T-cell (primary cell): ENCODE data around the gene FOXP1. TPM values are rescaled to one million over a fixed set of nuclear protein-coding genes. Genes with fewer than 3 reads are reported as not detected.

Source experiments
- ATAC-seq, 4 experiments: fragments of 200-7000 bp in 3 of 4; fragments of 150-1000 bp in 1 of 4; cut with Tn5 transposase; replicated peaks in 1 of 4; 1 replicate in 3 of 4; 2 replicates in 1 of 4; pipeline ENCODE4 v1.10.0; 2021; ENCODE audit warnings: moderate library complexity in 3 of 4, mild to moderate bottlenecking in 2 of 4, moderate number of reproducible peaks in 1 of 4
- CTCF ChIA-PET, 2 donors: fragments of 300-600 bp; sonication (Branson Sonifier 250); formaldehyde crosslinking; loops; one replicate each; lab custom pipeline; 2022; ENCODE audit warnings: antibody characterized with exemption in 2 of 2; lab: Charles Lee
- POLR2A ChIA-PET, 2 donors: fragments of 300-600 bp; sonication (Branson Sonifier 250); formaldehyde crosslinking; loops; one replicate each; lab custom pipeline; 2022; ENCODE audit warnings: antibody characterized with exemption in 2 of 2; lab: Charles Lee
- DNase-seq, 35 experiments: peaks; one replicate each; pipeline versions ENCODE4 v3.0.0 to v3.0.0-alpha.2; 2013 to 2023
- H3K27ac ChIP-seq: one replicate; pipeline ENCODE4 v1.5.1; 2013; ENCODE audit warnings: low read length
- H3K27me3 ChIP-seq, 2 experiments: replicated peaks in 1 of 2; 1 replicate in 1 of 2; 2 replicates in 1 of 2; pipeline versions ENCODE4 v1.6.1 to v1.7.0; 2013; ENCODE audit warnings: low read length in 1 of 2, mixed read lengths in 1 of 2; ENCODE audit not compliant: control insufficient read depth in 2 of 2, insufficient read depth in 2 of 2; ENCODE audit errors: extremely low read depth in 1 of 2
- H3K36me3 ChIP-seq, 2 donors: 1 replicate in 1 of 2; 2 replicates in 1 of 2; pipeline versions ENCODE4 v1.6.1 to v1.7.0; 2013; ENCODE audit warnings: low read length in 1 of 2; ENCODE audit not compliant: control insufficient read depth in 2 of 2, insufficient read depth in 1 of 2; ENCODE audit errors: extremely low read depth in 1 of 2
- H3K4me1 ChIP-seq, 2 experiments: 1 replicate in 1 of 2; 2 replicates in 1 of 2; pipeline versions ENCODE4 v1.6.1 to v1.7.0; 2013; ENCODE audit warnings: low read length in 2 of 2, mixed read lengths in 1 of 2; ENCODE audit not compliant: insufficient read depth in 2 of 2, control insufficient read depth in 1 of 2; ENCODE audit errors: extremely low read depth in 1 of 2
- H3K4me3 ChIP-seq, 2 donors: 1 replicate in 1 of 2; 2 replicates in 1 of 2; pipeline versions ENCODE4 v1.5.1 to v1.7.0; 2013; ENCODE audit warnings: mild to moderate bottlenecking in 2 of 2, low read length in 1 of 2, moderate library complexity in 1 of 2; ENCODE audit not compliant: control insufficient read depth in 1 of 2; ENCODE audit errors: extremely low read depth in 1 of 2
- H3K9me3 ChIP-seq: 2 replicates; pipeline ENCODE4 v1.7.0; 2013
- H3K27ac Mint-ChIP-seq, 2 donors: one replicate each; pipeline ENCODE4 v1.8.0; 2020 to 2021; ENCODE audit warnings: mild to moderate bottlenecking in 2 of 2, mixed read lengths in 2 of 2
- H3K27me3 Mint-ChIP-seq, 2 donors: one replicate each; pipeline ENCODE4 v1.8.0; 2021 to 2022; ENCODE audit warnings: mixed read lengths in 2 of 2
- H3K36me3 Mint-ChIP-seq: one replicate; pipeline ENCODE4 v1.8.0; 2021; ENCODE audit warnings: mixed read lengths
- H3K4me1 Mint-ChIP-seq, 3 donors: one replicate each; pipeline ENCODE4 v1.8.0; 2020 to 2022; ENCODE audit warnings: mixed read lengths in 3 of 3, mild to moderate bottlenecking in 1 of 3
- H3K4me3 Mint-ChIP-seq, 3 donors: one replicate each; pipeline ENCODE4 v1.8.0; 2020 to 2022; ENCODE audit warnings: mild to moderate bottlenecking in 3 of 3, mixed read lengths in 3 of 3, moderate library complexity in 3 of 3
- H3K9me3 Mint-ChIP-seq, 3 donors: one replicate each; pipeline ENCODE4 v1.8.0; 2020 to 2022; ENCODE audit warnings: mixed read lengths in 3 of 3
- WGBS: methylation state at CpG from one replicate; pipeline ENCODE4 v1.1.5; 2013; ENCODE audit warnings: missing lambda C conversion rate; ENCODE audit not compliant: insufficient coverage; 5-methylcytosine and 5-hydroxymethylcytosine counted together
- total RNA-seq, 35 experiments: library from RNA in 6 of 35; stranded (reverse) in 6 of 35; fragments of 120-200 nt in 1 of 35; gene quantifications; one replicate each; pipeline versions ENCODE4 v1.2.1 to v1.2.4 and lab custom pipeline; 2013 to 2026

Gene FOXP1
- total RNA-seq, 5 donors from 2014 or later (not counting 1 experiment from before 2014, with no cell fraction given): 258 to 586 (median 290) TPM

- no peaks in the 10 kb centered on the region for H3K9me3 ChIP-seq
- WGBS: no CpG with 5 or more reads among the region's 4 CpGs
- no peaks in the 10 kb centered on the region for H3K36me3 ChIP-seq
- H3K27me3 ChIP-seq: no peaks in the 10 kb centered on the region
- Mint-ChIP-seq H3K9me3 (no peaks in the 10 kb centered on the region), H3K4me1 (peaks cover 98 to 100% (median 99%) of the 10 kb centered on the region in 3 donors), H3K27me3 (no peaks in the 10 kb centered on the region), H3K36me3 (peaks cover 13% of the 10 kb centered on the region), H3K27ac (peak overlapping the region; percentile 97 to 99), H3K4me3 (peak overlapping the region; percentile 50 to 69 (median 59))
- ATAC-seq: peak; percentile 31 to 63 (median 39)
- ChIA-PET POLR2A (interaction anchor here (0.5 to 1.0 kb wide), 5 partner anchors 24 to 172 kb away, joined by 3 to 6 read pairs (median 4); no protein-coding TSS in a partner anchor), CTCF (interaction anchor here (0.6 to 1.5 kb wide), 3 partner anchors 34 to 410 kb away, joined by 3 to 10 read pairs (median 5); no protein-coding TSS in a partner anchor)
- H3K4me3 ChIP-seq: no peak overlapping the region
- H3K4me1 ChIP-seq: peaks cover 77 to 99% of the 10 kb centered on the region in 2 experiments
- DNase-seq: peak in 1 of 35 experiments; percentile 51
- peak overlapping the region; percentile 87 for H3K27ac ChIP-seq
These were observed 132.5 kb downstream of the FOXP1 start for GRCh38 chr3:71451060-71451459.

- H3K4me3 Mint-ChIP-seq: peak overlapping the region in 1 of 3 donors; percentile 69
- peak overlapping the region; percentile 97 to 99 for H3K27ac Mint-ChIP-seq
- ChIA-PET CTCF (interaction anchor here (0.6 to 1.5 kb wide), 3 partner anchors 33 to 370 kb away, joined by 3 to 6 read pairs (median 5); no protein-coding TSS in a partner anchor), POLR2A (interaction anchor here in 1 of 2 donors (0.5 to 0.6 kb wide), 2 partner anchors 61 to 65 kb away, joined by 5 read pairs; no protein-coding TSS in a partner anchor)
- Histone ChIP-seq H3K9me3 (no peaks in the 10 kb centered on the region), H3K27ac (peak overlapping the region; percentile 8), H3K27me3 (no peaks in the 10 kb centered on the region), H3K4me1 (peaks cover 79 to 97% of the 10 kb centered on the region in 2 experiments), H3K4me3 (no peak overlapping the region), H3K36me3 (no peaks in the 10 kb centered on the region)
- peaks cover 13% of the 10 kb centered on the region for H3K36me3 Mint-ChIP-seq
- peaks cover 96 to 100% (median 97%) of the 10 kb centered on the region in 3 donors for H3K4me1 Mint-ChIP-seq
- no peak for DNase-seq
- H3K9me3 Mint-ChIP-seq: no peaks in the 10 kb centered on the region
- 80% methylated on average over 2 of the region's 6 CpGs for WGBS
- no peaks in the 10 kb centered on the region for H3K27me3 Mint-ChIP-seq
- no peak for ATAC-seq
These were observed 133.4 kb downstream of the FOXP1 start for GRCh38 chr3:71450162-71450561.

- DNase-seq (no peak), ATAC-seq (no peak)
- CTCF ChIA-PET: interaction anchor here in 1 of 2 donors (0.9 kb wide), 2 partner anchors 8 to 29 kb away, joined by 3 to 4 read pairs; no protein-coding TSS in a partner anchor
- WGBS: 90% methylated on average over 2 of the region's 5 CpGs
- no peak overlapping the region for H3K4me3 ChIP-seq
- H3K27ac ChIP-seq: peak overlapping the region; percentile 94
- H3K36me3 ChIP-seq: no peaks in the 10 kb centered on the region
- H3K4me1 ChIP-seq: peaks cover 84 to 91% of the 10 kb centered on the region in 2 experiments
- POLR2A ChIA-PET: interaction anchor here in 1 of 2 donors (0.6 kb wide), 1 partner anchor 41 kb away, joined by 3 read pairs; no protein-coding TSS in a partner anchor
- H3K9me3 ChIP-seq: no peaks in the 10 kb centered on the region
- H3K27me3 Mint-ChIP-seq: no peaks in the 10 kb centered on the region
- H3K4me1 Mint-ChIP-seq: peaks cover 96 to 100% (median 97%) of the 10 kb centered on the region in 3 donors
- H3K27me3 ChIP-seq: no peaks in the 10 kb centered on the region
- no peaks in the 10 kb centered on the region for H3K9me3 Mint-ChIP-seq
- H3K4me3 Mint-ChIP-seq: peak overlapping the region in 1 of 3 donors; percentile 69
- H3K36me3 Mint-ChIP-seq: peaks cover 9% of the 10 kb centered on the region
- peak overlapping the region; percentile 97 to 99 for H3K27ac Mint-ChIP-seq
These were observed 135.7 kb downstream of the FOXP1 start for GRCh38 chr3:71447803-71448202.

GRCh38 chr3:71447197-71447596 lies 136.3 kb downstream of the FOXP1 start:
- H3K9me3 ChIP-seq: no peaks in the 10 kb centered on the region
- H3K27me3 ChIP-seq: no peaks in the 10 kb centered on the region
- no peaks in the 10 kb centered on the region for H3K36me3 ChIP-seq
- Mint-ChIP-seq H3K9me3 (no peaks in the 10 kb centered on the region), H3K27ac (peak overlapping the region; percentile 97 to 99), H3K4me3 (peak overlapping the region in 1 of 3 donors; percentile 69), H3K27me3 (no peaks in the 10 kb centered on the region), H3K4me1 (peaks cover 95 to 100% (median 96%) of the 10 kb centered on the region in 3 donors), H3K36me3 (peaks cover 7% of the 10 kb centered on the region)
- ChIA-PET CTCF (interaction anchor here (0.6 to 0.9 kb wide), 2 partner anchors 8 to 104 kb away, joined by 3 read pairs; no protein-coding TSS in a partner anchor), POLR2A (no interaction called here)
- ATAC-seq (no peak), DNase-seq (no peak)
- 88% methylated on average over 1 of the region's 2 CpGs for WGBS
- peaks cover 84 to 91% of the 10 kb centered on the region in 2 experiments for H3K4me1 ChIP-seq
- no peak overlapping the region for H3K4me3 ChIP-seq
- H3K27ac ChIP-seq: peak overlapping the region; percentile 94

- ChIA-PET POLR2A (interaction anchor here in 1 of 2 donors (1.0 kb wide), 1 partner anchor 14 kb away, joined by 25 read pairs; no protein-coding TSS in a partner anchor), CTCF (interaction anchor here in 1 of 2 donors (0.6 kb wide), 1 partner anchor 104 kb away, joined by 3 read pairs; no protein-coding TSS in a partner anchor)
- Histone ChIP-seq H3K4me1 (peaks cover 84 to 91% of the 10 kb centered on the region in 2 experiments), H3K27ac (peak overlapping the region; percentile 94), H3K4me3 (no peak overlapping the region), H3K36me3 (no peaks in the 10 kb centered on the region), H3K9me3 (no peaks in the 10 kb centered on the region), H3K27me3 (no peaks in the 10 kb centered on the region)
- ATAC-seq (no peak), DNase-seq (no peak)
- no CpG with 5 or more reads among the region's 1 CpG for WGBS
- Mint-ChIP-seq H3K27me3 (no peaks in the 10 kb centered on the region), H3K9me3 (no peaks in the 10 kb centered on the region), H3K36me3 (peaks cover 7% of the 10 kb centered on the region), H3K27ac (peak overlapping the region; percentile 97 to 99), H3K4me3 (peak overlapping the region in 1 of 3 donors; percentile 69), H3K4me1 (peaks cover 95 to 100% (median 96%) of the 10 kb centered on the region in 3 donors)
These were observed 136.8 kb downstream of the FOXP1 start for GRCh38 chr3:71446734-71447133.

- H3K4me1 ChIP-seq: peaks cover 88 to 91% of the 10 kb centered on the region in 2 experiments
- POLR2A ChIA-PET: interaction anchor here (1.0 to 2.8 kb wide), 2 partner anchors 14 to 45 kb away, joined by 12 to 25 read pairs; no protein-coding TSS in a partner anchor
- ATAC-seq (no peak), DNase-seq (no peak)
- H3K27me3 ChIP-seq: no peaks in the 10 kb centered on the region
- H3K27ac Mint-ChIP-seq: peak overlapping the region; percentile 97 to 99
- no peaks in the 10 kb centered on the region for H3K9me3 Mint-ChIP-seq
- H3K36me3 ChIP-seq: no peaks in the 10 kb centered on the region
- H3K36me3 Mint-ChIP-seq: peaks cover 7% of the 10 kb centered on the region
- no peaks in the 10 kb centered on the region for H3K9me3 ChIP-seq
- H3K27me3 Mint-ChIP-seq: no peaks in the 10 kb centered on the region
- peak overlapping the region in 1 of 3 donors; percentile 69 for H3K4me3 Mint-ChIP-seq
- 60% methylated on average over 1 of the region's 4 CpGs for WGBS
- H3K4me1 Mint-ChIP-seq: peaks cover 95 to 100% (median 96%) of the 10 kb centered on the region in 3 donors
- CTCF ChIA-PET: interaction anchor here (0.6 to 4.3 kb wide), 3 partner anchors 9 to 104 kb away, joined by 3 to 24 read pairs (median 3); no protein-coding TSS in a partner anchor
- peak overlapping the region; percentile 94 for H3K27ac ChIP-seq
- no peak overlapping the region for H3K4me3 ChIP-seq
These were observed 137.3 kb downstream of the FOXP1 start for GRCh38 chr3:71446260-71446659.
